NCI-H2196 treated with DMSO at 0.1 percent for 48 hours (cell line): Measurements from ENCODE around the gene MYL5.
A peak's percentile ranks its signal among the peaks of the same experiment; 100 is the strongest.
"Not testable (repeated sequence)": the region's sequence is repeated elsewhere in the genome, so short reads cannot be mapped to it uniquely, and the experiment has no call there.

ENCODE experiments used
- DNase-seq: peaks from one replicate; lab custom pipeline; 2025; ENCODE audit not compliant: unreplicated experiment; lab: John Stamatoyannopoulos, UW

The MYL5 gene

DNA sequence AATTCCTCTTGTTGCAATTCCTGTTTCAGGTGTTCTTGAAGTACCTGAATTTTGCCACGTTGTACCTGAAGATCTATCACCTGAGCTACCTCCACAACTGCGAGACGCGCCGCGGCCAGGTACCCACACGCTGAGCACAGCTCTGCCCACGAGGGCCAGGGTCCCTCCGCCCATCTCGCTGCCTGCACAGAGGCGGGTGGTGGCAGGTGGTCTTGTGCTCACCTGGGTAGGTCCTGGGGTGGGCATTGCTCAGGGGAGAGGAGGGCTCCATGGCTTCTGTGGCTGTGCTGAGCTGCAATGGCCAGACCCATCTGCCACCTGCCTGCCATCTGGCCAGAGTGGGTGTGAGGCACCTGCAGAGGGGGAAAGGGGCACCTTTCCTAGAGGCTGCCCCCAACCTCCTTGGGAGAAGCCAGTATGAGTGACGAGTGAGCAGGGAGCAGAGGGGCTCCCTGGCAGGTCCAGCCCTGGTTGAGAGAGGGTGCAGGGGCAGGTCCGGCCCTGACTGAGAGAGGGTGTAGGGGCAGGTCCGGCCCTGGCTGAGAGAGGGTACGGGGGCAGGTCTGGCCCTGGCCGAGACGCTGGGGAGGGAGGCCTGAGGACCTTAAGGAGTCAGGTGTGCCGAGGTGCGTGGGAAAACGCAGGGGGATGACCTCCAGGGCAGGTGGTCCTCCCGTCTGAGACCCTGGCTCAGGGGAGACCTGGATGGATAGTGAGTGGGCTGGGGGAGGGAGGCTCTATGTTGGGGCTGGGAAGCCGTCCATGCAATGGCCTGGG lies 38.3 kb upstream of the MYL5 start:
- DNase-seq, result no peak

DNA sequence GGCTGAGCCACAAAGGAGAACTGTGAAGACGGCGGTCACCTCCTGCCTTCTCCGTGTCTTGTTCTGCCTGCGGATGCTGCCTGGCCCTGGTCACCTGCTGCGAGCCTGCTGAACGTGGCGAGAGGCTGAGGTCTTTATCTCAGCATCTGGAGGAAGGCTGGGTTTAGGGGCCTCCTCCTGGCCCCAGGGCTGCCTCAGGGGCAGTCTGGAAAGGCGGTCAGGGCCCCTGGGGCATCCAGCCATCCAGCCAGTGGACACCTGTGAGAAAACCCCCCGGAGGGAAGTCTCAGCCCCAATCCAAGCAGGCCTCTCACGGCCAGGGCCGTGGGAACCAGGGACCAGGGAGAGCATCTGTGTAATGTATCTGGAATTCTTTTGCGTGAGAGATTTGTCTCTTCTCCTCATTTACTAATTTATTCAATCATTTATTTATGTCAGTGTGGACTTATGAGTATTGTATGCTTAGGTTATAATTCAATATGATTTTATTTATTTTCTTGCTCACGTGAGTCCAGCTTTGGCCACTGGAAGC lies 37.6 kb upstream of the MYL5 start:
- DNase-seq, result no peak

DNA sequence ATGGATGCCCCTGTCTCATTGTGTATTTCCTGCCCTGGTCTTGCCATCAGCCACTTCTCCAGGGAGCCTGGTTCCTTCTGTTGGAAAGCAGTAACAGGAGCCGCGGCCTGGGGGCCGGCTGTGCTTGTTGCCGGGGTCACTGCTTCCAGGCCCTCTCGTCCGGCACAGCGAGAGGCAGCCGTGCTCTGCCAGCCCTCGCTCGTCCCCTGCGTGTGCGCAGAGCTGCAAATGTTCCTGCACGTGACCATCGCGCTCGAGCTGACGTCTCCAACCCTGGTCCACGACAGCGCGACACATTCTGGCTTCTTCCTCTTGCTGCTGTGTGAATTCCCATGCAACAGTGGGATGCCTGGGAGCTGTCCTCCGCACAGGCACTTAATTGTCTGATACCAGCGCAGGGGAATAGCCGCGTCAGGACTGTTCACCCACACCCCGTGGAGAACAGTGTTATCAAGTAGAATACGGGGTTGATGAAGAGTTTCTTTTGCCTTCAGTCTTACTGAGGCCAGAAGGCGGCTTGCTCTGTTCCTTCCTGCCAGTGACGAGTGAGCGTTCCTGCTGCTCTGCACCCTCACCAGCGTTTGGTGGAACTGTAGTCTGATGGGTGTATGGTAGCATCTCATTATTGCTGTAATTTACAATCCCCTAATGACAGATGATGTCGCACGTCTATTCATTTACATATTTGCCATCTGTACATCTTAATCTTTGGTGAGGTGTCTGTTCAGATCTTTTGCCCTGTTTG lies 36.6 kb upstream of the MYL5 start:
- DNase-seq, result no peak

GRCh38 chr4:642366-642765 lies 32.0 kb upstream of the MYL5 start:
- DNase-seq, result not testable (repeated sequence)

- DNase-seq, result no peak
These were observed 27.9 kb upstream of the MYL5 start for GRCh38 chr4:646460-646859.

GRCh38 chr4:647481-647880 lies 26.9 kb upstream of the MYL5 start:
- DNase-seq, result no peak

GRCh38 chr4:648579-649292 lies 25.6 kb upstream of the MYL5 start:
- peak; percentile 16 for DNase-seq

DNA sequence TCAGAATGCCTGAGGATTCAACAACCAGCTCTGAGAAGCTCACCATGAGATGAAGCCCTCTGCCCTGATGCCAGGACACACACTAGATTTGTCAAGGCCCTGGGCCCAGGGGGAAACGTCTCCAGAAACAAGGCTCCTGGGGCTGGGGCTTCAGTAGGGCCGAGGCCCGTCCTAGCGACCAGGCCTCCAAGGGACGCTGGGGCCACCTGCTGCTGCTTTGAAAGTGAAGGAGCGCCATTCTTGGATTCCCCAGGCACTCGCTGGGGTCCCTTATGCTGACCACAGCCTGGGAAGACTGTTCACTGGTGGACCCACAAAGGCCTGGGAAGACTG lies 25.1 kb upstream of the MYL5 start:
- no peak for DNase-seq

- no peak for DNase-seq
These were observed 24.5 kb upstream of the MYL5 start for GRCh38 chr4:649751-650310.

DNA sequence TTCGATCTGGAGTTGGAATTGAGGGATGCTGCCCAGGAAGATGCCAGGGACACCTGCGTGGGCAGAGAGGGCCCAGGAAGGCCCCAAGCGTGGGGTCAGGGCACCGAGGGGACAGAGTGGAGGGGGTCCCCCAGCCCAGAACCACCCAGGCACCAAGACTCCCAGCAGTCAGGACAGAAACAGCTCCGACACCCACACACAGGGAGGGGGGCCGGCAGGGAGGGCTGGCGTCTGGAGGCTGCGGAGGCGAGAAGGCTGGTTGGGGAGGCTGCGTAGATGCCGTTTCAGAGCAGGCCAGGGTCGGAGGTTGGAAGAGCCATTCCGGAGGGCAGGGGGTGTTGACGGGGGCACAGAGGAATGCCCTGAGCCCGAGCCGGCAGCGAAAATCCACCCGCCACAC lies 23.9 kb upstream of the MYL5 start:
- no peak for DNase-seq

GRCh38 chr4:650951-651883 lies 23.1 kb upstream of the MYL5 start:
- no peak for DNase-seq

DNA sequence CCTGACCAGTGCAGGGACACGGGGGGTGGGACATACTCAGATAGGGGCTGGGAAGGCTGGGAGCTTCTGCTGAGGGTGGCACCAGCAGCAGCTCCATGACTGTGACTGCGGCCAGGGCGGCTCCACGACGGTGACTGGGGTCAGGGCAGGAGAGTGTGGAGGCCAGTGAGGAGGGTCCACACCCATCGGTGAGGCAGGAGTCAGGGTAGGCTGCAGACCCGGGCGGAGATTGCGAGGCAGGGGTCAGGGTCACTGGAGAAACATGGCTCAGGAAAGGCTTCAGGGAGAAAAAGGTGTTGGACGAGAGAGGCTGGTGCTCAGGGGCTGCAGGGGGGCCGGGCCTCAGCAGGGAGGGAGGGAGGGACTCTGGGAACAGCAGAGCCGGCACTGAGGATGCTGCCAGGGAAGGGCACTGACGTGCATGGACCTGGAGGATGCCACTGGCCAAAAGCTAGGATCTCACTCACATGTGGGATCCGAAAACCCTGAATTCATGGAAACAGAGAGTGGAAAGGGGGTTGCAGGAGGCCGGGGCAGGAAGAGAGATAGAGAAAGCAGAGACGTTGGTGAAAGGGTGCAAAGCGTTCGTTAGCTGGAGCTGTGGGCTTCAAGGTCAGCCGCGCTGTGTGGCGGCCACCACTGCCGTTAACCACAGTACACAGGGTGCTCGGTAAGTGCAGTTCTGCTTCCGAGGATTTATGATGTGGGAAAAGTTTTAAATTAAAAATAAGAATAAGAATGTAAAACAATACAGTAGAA lies 22.3 kb upstream of the MYL5 start:
- no peak for DNase-seq

DNA sequence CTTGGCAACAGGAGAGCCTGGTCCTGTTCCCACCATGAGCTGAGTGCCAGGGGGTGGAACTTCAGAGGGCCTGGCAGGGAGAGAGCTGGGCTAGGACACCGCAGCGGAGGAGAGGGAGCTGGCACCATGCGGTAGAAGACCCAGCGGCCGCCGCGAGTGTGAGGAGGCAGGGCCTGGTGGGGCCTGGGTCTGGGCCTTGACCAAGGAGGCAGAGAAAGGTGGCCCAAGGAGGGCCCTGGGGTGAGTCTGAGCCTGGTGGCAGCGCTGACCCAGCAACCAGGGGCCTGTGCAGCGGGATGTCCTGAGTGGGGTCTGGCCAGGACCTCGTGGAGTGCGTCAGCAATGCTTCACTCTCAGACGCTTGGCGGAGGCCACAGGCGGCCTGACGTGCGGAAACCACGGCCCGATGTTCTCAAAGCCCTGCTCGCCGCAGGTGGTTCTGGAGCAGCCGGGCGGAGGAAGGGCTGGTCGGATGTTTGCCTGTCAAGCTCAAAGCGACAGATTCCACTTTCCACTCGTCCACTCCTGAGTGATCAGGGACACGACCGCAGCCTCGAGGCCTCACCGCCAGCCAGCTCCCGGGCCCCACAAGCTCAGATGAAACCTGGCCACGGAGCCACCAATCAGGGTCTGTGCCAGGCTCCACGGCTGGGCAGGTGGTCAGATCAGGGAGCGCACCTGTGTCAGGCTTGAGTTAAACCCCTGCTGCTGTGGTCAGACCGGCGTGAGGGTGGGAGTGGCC lies 21.1 kb upstream of the MYL5 start:
- DNase-seq, result no peak

DNA sequence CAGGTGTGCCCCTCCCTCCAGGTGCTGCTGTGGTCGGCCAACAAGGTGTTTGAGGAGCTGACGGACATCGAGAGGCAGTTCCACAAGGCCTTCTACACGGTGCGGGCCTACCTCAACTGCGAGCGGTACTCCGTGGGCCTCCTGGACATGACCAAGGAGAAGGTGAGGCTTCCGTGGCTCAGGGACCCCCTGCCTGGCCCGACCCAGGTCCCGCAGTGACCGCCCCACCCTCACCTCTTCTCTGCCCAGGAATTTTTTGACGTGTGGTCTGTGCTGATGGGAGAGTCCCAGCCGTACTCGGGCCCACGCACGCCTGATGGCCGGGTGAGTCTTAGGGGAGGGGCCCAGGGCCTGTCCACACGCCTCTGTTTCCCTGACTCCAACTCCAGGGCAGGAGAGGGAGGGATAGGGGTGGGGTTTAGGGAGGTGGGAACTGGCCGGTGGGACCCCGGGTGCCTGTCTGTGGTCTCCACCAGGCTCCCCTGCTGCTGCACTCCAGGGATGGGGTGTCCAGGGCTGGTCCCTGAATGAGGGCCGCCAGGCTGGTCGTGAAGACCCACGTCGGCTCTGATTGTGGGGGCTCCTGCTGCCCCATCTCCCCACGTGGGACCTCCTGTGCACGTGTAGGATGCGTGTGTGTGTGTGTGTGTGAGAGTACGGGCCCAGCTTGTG lies 20.4 kb upstream of the MYL5 start:
- no peak for DNase-seq

GRCh38 chr4:654503-654845 lies 19.9 kb upstream of the MYL5 start:
- DNase-seq, result no peak

DNA sequence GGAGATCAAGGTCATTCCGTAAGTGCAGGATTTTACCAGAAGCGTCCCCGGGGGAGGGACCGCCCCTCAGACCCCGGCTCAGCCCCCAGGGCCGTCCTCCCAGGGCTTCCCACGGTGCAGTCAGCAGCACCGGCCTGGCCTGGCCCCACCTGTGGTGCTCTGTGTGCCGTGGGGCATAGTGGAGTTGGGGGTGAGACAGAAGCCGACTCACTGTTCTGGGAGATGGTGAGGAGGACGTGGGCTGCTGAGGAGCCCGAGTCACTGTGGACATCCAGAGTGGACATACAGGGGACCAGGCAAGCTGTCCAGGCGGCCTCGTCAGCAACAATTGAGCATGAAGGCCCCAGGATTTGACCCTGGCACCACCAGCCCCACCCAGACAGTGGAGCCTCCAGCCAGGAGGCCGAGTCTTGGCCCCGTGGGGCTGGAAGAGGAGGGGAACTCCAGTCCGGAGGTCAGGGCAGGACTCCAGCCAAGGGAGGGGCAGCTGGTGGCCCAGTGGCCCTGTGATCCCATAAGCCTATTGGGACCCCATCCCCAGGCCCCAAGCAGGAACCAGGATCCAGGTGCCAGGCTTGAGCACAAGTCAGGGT lies 19.4 kb upstream of the MYL5 start:
- no peak for DNase-seq

- DNase-seq, result no peak
These were observed 18.7 kb upstream of the MYL5 start for GRCh38 chr4:655464-656151.
